Left colon (tissue), 2 donors: ENCODE results near the gene OR5L2. TPM values are rescaled to one million over a fixed set of nuclear protein-coding genes. Genes with fewer than 3 reads are reported as not detected.
"Not testable (repeated sequence)": the region's sequence is repeated elsewhere in the genome, so short reads cannot be mapped to it uniquely, and the experiment has no call there.

Source experiments
- ATAC-seq: fragments of 200-7000 bp; cut with Tn5 transposase; one replicate; pipeline ENCODE4 v1.9.1; 2020; ENCODE audit warnings: mild to moderate bottlenecking, moderate library complexity
- DNase-seq, 2 donors: peaks; one replicate each; pipeline ENCODE4 v3.0.0-alpha.2; 2020
- intact Hi-C, 2 donors: fragments of 100-400 bp; cut with DNase I in 1 of 2; cut with micrococcal nuclease in 1 of 2; formaldehyde crosslinking; loops; one replicate each; pipeline versions ENCODE4 v1.11.2 to v1.14.0; 2022; cut with DNase I, micrococcal nuclease
- long read RNA-seq: library from polyadenylated mRNA; unstranded; transcript quantifications from one replicate; pipeline ENCODE4 v2.0.0, GENCODE V29; 2021
- total RNA-seq, 2 donors: library from RNA; stranded (reverse); fragmentation: NEBNext Ultra II Directional; extraction: Animal tissue kit (Norgen Biotek cat#: 25700); gene quantifications; one replicate each; pipeline ENCODE4 v1.2.1, GENCODE V29; 2021
- donor health status: DM: no; HTN: no; CAD: no.
- donor health status: DM: yes; HTN: yes; CAD: no.

The OR5L2 gene
- not detected for total RNA-seq
- long read RNA-seq = 0 reads

- no peak for ATAC-seq
- intact Hi-C loops = no loop called here
- no peak for DNase-seq
These were observed at the start of gene OR5L2 for GRCh38 chr11:55826919-55827318. OR5L2 (plus strand) TSS chr11:55827219; CDS start chr11:55827219, 0 bp downstream.

- no peak for DNase-seq
- ATAC-seq = no peak
- intact Hi-C loops = no loop called here
These were observed 35.4 kb upstream of the OR5L2 start for GRCh38 chr11:55791606-55792005.

- no peak for ATAC-seq
- intact Hi-C loops = no loop called here
These were observed 33.7 kb upstream of the OR5L2 start for GRCh38 chr11:55793321-55793720.

GRCh38 chr11:55795256-55795655 is 31.8 kb upstream of the OR5L2 start, which contains the start of gene OR5D14:
OR5D14 (plus strand) TSS chr11:55795556; CDS start chr11:55795556, 0 bp downstream.
- ATAC-seq (no peak), DNase-seq (no peak)
- intact Hi-C loops = no loop called here

More at GRCh38 chr11:55793321-55793720, 33.7 kb upstream of the OR5L2 start:
- DNase-seq = no peak

- ATAC-seq = no peak
- intact Hi-C loops = no loop called here
- DNase-seq = no peak
These were observed 20.8 kb upstream of the OR5L2 start for GRCh38 chr11:55806248-55806647.

GRCh38 chr11:55811067-55811466 is 16.0 kb upstream of the OR5L2 start, which contains the start of gene OR5L1:
OR5L1 (plus strand) TSS chr11:55811367; CDS start chr11:55811467, 100 bp downstream.
- intact Hi-C loops = no loop called here
- no peak for DNase-seq
- no peak for ATAC-seq

GRCh38 chr11:55819330-55819729 is 7.7 kb upstream of the OR5L2 start, which contains the start of gene OR5D18:
OR5D18 (plus strand) TSS chr11:55819630; CDS start chr11:55819630, 0 bp downstream.
- no peak for ATAC-seq
- DNase-seq = no peak
- intact Hi-C loops = no loop called here

- ATAC-seq = no peak
- intact Hi-C loops = no loop called here
- DNase-seq = no peak
These were observed 11.4 kb downstream of the OR5L2 start, which contains the start of gene OR5D16 for GRCh38 chr11:55838452-55838851. OR5D16 (plus strand) TSS chr11:55838752; CDS start chr11:55838752, 0 bp downstream.

GRCh38 chr11:55847453-55847852 is 20.4 kb downstream of the OR5L2 start:
- DNase-seq = no peak
- ATAC-seq = no peak
- intact Hi-C loops = no loop called here

- no peak for DNase-seq
- intact Hi-C loops = no loop called here
- no peak for ATAC-seq
These were observed 22.0 kb downstream of the OR5L2 start for GRCh38 chr11:55849037-55849436.

GRCh38 chr11:55852141-55852540 is 25.1 kb downstream of the OR5L2 start:
- intact Hi-C loops = no loop called here
- no peak for ATAC-seq

GRCh38 chr11:55854704-55855103 is 27.7 kb downstream of the OR5L2 start:
- ATAC-seq = no peak
- no peak for DNase-seq
- intact Hi-C loops = no loop called here

More at GRCh38 chr11:55852141-55852540, 25.1 kb downstream of the OR5L2 start:
- no peak for DNase-seq

GRCh38 chr11:55867354-55867753 is 40.3 kb downstream of the OR5L2 start:
- ATAC-seq, DNase-seq, intact Hi-C loops: not testable (repeated sequence)

GRCh38 chr11:55872731-55873130 is 45.7 kb downstream of the OR5L2 start:
- DNase-seq, ATAC-seq, intact Hi-C loops: not testable (repeated sequence)

- ATAC-seq, intact Hi-C loops: not testable (repeated sequence)
- DNase-seq = peak in 1 of 2 donors; percentile 29
These were observed 46.1 kb downstream of the OR5L2 start for GRCh38 chr11:55873146-55873545.

Other genes with a start within 250 kb of the OR5L2 start
- gene OR4C11, start 219.6 kb upstream of the OR5L2 start, total RNA-seq = not detected
- not detected for gene OR4P4, start 192.1 kb upstream of the OR5L2 start, total RNA-seq
- not detected for gene OR4S2, start 178.9 kb upstream of the OR5L2 start, total RNA-seq
- gene OR4C6, start 165.0 kb upstream of the OR5L2 start, total RNA-seq = not detected
- not detected for gene OR5D13, start 53.8 kb upstream of the OR5L2 start, total RNA-seq
- gene OR5D14, start 31.7 kb upstream of the OR5L2 start, total RNA-seq = not detected
- not detected for gene OR5L1, start 15.9 kb upstream of the OR5L2 start, total RNA-seq
- not detected for gene OR5D18, start 7.6 kb upstream of the OR5L2 start, total RNA-seq
- not detected for gene OR5D16, start 11.5 kb downstream of the OR5L2 start, total RNA-seq
- not detected for gene TRIM51, start 56.1 kb downstream of the OR5L2 start, total RNA-seq
- gene OR5W2, start 87.4 kb downstream of the OR5L2 start, total RNA-seq = not detected
- gene OR5I1, start 109.2 kb downstream of the OR5L2 start, total RNA-seq = not detected
- gene OR10AG1, start 142.7 kb downstream of the OR5L2 start, total RNA-seq = not detected
- not detected for gene OR5F1, start 167.4 kb downstream of the OR5L2 start, total RNA-seq
- not detected for gene OR5AS1, start 200.4 kb downstream of the OR5L2 start, total RNA-seq